ENCODE measurements around the gene ZNF777.

Gene ZNF777

GRCh38 chr7:149473251-149473650, 12.4 kb upstream of the ZNF777 start:
- Histone ChIP-seq H3K9ac (ENCODE audit: insufficient read length) (no peak overlapping the region), H3K4me3 (no peak overlapping the region), H3K27ac (no peak overlapping the region), H3K36me3 (ENCODE audit: insufficient read depth, low read length) (peaks cover 35% of the 10 kb centered on the region; the same call in 1 of the 2 replicates), H3K9me3 (ENCODE audit: low read depth, low read length) (no peaks in the 10 kb centered on the region)
- no peak for DNase-seq (ENCODE audit: low read depth, low spot score)
- TF ChIP-seq FOXP2 (optimal IDR thresholded peaks at IDR 0.05; ENCODE audit: control extremely low read depth, extremely low read length, insufficient read depth) (no peak), EZH2 (IDR thresholded peaks at IDR 0.05) (no peak), POLR2AphosphoS5 (IDR thresholded peaks at IDR 0.05; ENCODE audit: borderline replicate concordance, low read depth, low read length) (no peak)

GRCh38 chr7:149471289-149471953, 10.6 kb upstream of the ZNF777 start:
- DNase-seq (ENCODE audit: low read depth, low spot score): no peak
- H3K27ac ChIP-seq: no peak overlapping the region
- H3K9ac ChIP-seq (ENCODE audit: insufficient read length): no peak overlapping the region
- H3K4me3 ChIP-seq: no peak overlapping the region
- no peaks in the 10 kb centered on the region for H3K9me3 ChIP-seq (ENCODE audit: low read depth, low read length)
- H3K36me3 ChIP-seq (ENCODE audit: insufficient read depth, low read length): peaks cover 25% of the 10 kb centered on the region; the same call in 1 of the 2 replicates
- no peak for TF ChIP-seq POLR2AphosphoS5 (IDR thresholded peaks at IDR 0.05; ENCODE audit: borderline replicate concordance, low read depth, low read length)
- TF ChIP-seq FOXP2 (optimal IDR thresholded peaks at IDR 0.05; ENCODE audit: control extremely low read depth, extremely low read length, insufficient read depth): no peak
- no peak for TF ChIP-seq EZH2 (IDR thresholded peaks at IDR 0.05)

- Histone ChIP-seq H3K36me3 (ENCODE audit: insufficient read depth, low read length) (peaks cover 15% of the 10 kb centered on the region; the same call in 1 of the 2 replicates), H3K27ac (no peak overlapping the region), H3K4me3 (no peak overlapping the region), H3K9ac (ENCODE audit: insufficient read length) (no peak overlapping the region), H3K9me3 (ENCODE audit: low read depth, low read length) (no peaks in the 10 kb centered on the region)
- TF ChIP-seq EZH2 (IDR thresholded peaks at IDR 0.05) (no peak), FOXP2 (optimal IDR thresholded peaks at IDR 0.05; ENCODE audit: control extremely low read depth, extremely low read length, insufficient read depth) (no peak), POLR2AphosphoS5 (IDR thresholded peaks at IDR 0.05; ENCODE audit: borderline replicate concordance, low read depth, low read length) (no peak)
- DNase-seq (ENCODE audit: low read depth, low spot score): no peak
Measured at GRCh38 chr7:149469806-149470205, 8.9 kb upstream of the ZNF777 start.

- Histone ChIP-seq H3K36me3 (ENCODE audit: insufficient read depth, low read length) (peaks cover 5% of the 10 kb centered on the region; the same call in 1 of the 2 replicates), H3K4me3 (no peak overlapping the region), H3K9me3 (ENCODE audit: low read depth, low read length) (no peaks in the 10 kb centered on the region), H3K9ac (ENCODE audit: insufficient read length) (no peak overlapping the region), H3K27ac (no peak overlapping the region)
- TF ChIP-seq POLR2AphosphoS5 (IDR thresholded peaks at IDR 0.05; ENCODE audit: borderline replicate concordance, low read depth, low read length) (no peak), FOXP2 (optimal IDR thresholded peaks at IDR 0.05; ENCODE audit: control extremely low read depth, extremely low read length, insufficient read depth) (no peak), EZH2 (IDR thresholded peaks at IDR 0.05) (no peak)
- DNase-seq (ENCODE audit: low read depth, low spot score): no peak
Measured at GRCh38 chr7:149468208-149468607, 7.3 kb upstream of the ZNF777 start.

GRCh38 chr7:149467321-149467859, 6.5 kb upstream of the ZNF777 start:
- H3K9ac ChIP-seq (ENCODE audit: insufficient read length): no peak overlapping the region
- DNase-seq (ENCODE audit: low read depth, low spot score): no peak
- H3K27ac ChIP-seq: no peak overlapping the region
- no peaks in the 10 kb centered on the region for H3K9me3 ChIP-seq (ENCODE audit: low read depth, low read length)
- no peak for TF ChIP-seq EZH2 (IDR thresholded peaks at IDR 0.05)
- TF ChIP-seq FOXP2 (optimal IDR thresholded peaks at IDR 0.05; ENCODE audit: control extremely low read depth, extremely low read length, insufficient read depth): no peak
- no peak for TF ChIP-seq POLR2AphosphoS5 (IDR thresholded peaks at IDR 0.05; ENCODE audit: borderline replicate concordance, low read depth, low read length)
- no peaks in the 10 kb centered on the region for H3K36me3 ChIP-seq (ENCODE audit: insufficient read depth, low read length)
- H3K4me3 ChIP-seq: no peak overlapping the region

- Histone ChIP-seq H3K27ac (no peak overlapping the region), H3K9me3 (ENCODE audit: low read depth, low read length) (no peaks in the 10 kb centered on the region), H3K9ac (ENCODE audit: insufficient read length) (no peak overlapping the region), H3K4me3 (no peak overlapping the region), H3K36me3 (ENCODE audit: insufficient read depth, low read length) (no peaks in the 10 kb centered on the region)
- no peak for TF ChIP-seq FOXP2 (optimal IDR thresholded peaks at IDR 0.05; ENCODE audit: control extremely low read depth, extremely low read length, insufficient read depth)
- TF ChIP-seq EZH2 (IDR thresholded peaks at IDR 0.05): no peak
- no peak for TF ChIP-seq POLR2AphosphoS5 (IDR thresholded peaks at IDR 0.05; ENCODE audit: borderline replicate concordance, low read depth, low read length)
- DNase-seq (ENCODE audit: low read depth, low spot score): no peak
Measured at GRCh38 chr7:149466364-149466763, 5.5 kb upstream of the ZNF777 start.

- no peak for DNase-seq (ENCODE audit: low read depth, low spot score)
- H3K36me3 ChIP-seq (ENCODE audit: insufficient read depth, low read length): no peaks in the 10 kb centered on the region
- no peak overlapping the region for H3K9ac ChIP-seq (ENCODE audit: insufficient read length)
- TF ChIP-seq POLR2AphosphoS5 (IDR thresholded peaks at IDR 0.05; ENCODE audit: borderline replicate concordance, low read depth, low read length) (no peak), FOXP2 (optimal IDR thresholded peaks at IDR 0.05; ENCODE audit: control extremely low read depth, extremely low read length, insufficient read depth) (no peak), EZH2 (IDR thresholded peaks at IDR 0.05) (no peak)
- H3K9me3 ChIP-seq (ENCODE audit: low read depth, low read length): no peaks in the 10 kb centered on the region
- no peak overlapping the region for H3K27ac ChIP-seq
- H3K4me3 ChIP-seq: no peak overlapping the region
Measured at GRCh38 chr7:149463500-149464161, 2.8 kb upstream of the ZNF777 start.

- TF ChIP-seq EZH2 (IDR thresholded peaks at IDR 0.05) (no peak), POLR2AphosphoS5 (IDR thresholded peaks at IDR 0.05; ENCODE audit: borderline replicate concordance, low read depth, low read length) (no peak), FOXP2 (optimal IDR thresholded peaks at IDR 0.05; ENCODE audit: control extremely low read depth, extremely low read length, insufficient read depth) (no peak)
- Histone ChIP-seq H3K36me3 (ENCODE audit: insufficient read depth, low read length) (no peaks in the 10 kb centered on the region), H3K9ac (ENCODE audit: insufficient read length) (no peak overlapping the region), H3K27ac (no peak overlapping the region), H3K4me3 (no peak overlapping the region), H3K9me3 (ENCODE audit: low read depth, low read length) (no peaks in the 10 kb centered on the region)
- no peak for DNase-seq (ENCODE audit: low read depth, low spot score)
Measured at GRCh38 chr7:149462101-149462520, 1.2 kb upstream of the ZNF777 start.
